HG03354 (cell line): ENCODE measurements around the gene GLS.
"Not testable (repeated sequence)": the region's sequence is repeated elsewhere in the genome, so short reads cannot be mapped to it uniquely, and the experiment has no call there.

Source experiments
- ATAC-seq: cut with Tn5 transposase; IDR thresholded peaks from one replicate; pipeline ENCODE4 v1.9.1; 2021; ENCODE audit warnings: mild to moderate bottlenecking; ENCODE audit not compliant: unreplicated experiment, poor library complexity, severe bottlenecking

GLS gene

DNA sequence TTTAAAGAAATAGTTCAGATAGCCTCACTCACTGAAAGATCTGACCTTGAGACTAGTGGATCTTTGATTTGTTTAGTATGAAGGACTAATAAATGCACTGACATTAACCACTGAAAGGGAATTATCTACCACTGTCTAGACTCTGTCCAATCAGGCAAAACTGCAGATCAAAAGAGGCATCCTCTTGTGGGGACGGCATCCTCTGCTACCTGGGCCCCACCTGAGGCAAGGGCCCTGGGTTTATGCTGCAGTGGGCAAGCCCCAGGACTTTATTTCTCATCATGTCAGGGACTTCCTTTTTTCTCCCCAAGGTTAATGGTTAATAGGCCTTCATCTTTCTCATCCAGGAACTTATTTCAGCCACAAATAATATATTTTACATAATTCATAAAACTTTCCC, 101.1 kb downstream of the GLS start:
- ATAC-seq, result no peak

DNA sequence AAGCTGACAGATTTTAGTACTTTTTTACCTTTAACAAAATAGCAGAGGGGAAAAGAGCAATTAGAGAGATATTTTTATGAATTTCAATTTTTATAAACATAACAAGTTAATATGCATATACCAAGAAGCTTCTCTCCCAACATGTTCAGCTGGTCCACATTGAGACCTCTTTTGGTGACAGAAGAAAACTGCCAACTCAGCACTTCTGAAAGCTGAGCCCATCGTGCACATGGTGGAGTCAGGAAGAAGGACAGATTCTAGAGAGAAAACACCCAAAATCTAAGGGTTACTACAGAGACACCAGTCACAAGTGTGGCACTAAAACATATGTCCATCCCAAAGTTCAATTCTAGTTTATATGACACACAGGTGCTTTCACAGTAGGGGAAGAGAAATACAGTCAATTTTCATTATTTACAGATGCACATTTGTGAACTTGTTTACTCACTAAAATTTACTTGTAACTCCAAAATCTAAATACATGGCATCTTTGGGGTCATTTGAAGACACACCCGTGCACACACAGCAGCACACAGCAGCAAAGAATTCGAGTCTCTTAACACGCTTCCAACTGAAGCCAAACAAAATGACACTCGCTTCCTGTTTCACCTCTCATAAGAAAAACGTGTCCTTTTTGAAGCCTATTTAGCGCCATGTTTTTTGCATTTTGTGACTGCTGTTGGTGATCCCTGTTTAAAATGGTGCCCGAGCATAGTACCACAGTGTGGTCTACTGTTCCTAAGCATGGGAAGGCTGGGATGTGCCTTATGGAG, 101.8 kb downstream of the GLS start:
- ATAC-seq, result no peak

DNA sequence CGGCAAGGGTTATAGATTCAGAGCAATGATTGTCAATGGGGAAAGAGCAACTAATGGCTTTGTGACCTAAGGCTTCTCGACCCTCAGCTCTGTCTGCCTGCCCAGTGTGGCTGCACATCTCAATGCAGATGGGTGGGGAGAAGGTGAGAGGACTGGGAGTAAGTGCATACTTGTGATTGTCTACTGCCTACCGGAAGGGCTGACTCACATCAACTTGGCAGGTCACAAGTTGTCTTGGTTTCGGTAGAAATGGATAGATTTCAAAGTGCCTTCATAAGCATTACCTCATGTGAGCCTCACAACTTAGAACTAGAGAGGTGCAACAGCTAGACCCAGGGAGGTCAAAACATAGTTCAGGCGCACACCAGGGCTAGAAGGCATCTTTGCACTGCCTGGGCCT, 104.0 kb downstream of the GLS start:
- ATAC-seq, result no peak

DNA sequence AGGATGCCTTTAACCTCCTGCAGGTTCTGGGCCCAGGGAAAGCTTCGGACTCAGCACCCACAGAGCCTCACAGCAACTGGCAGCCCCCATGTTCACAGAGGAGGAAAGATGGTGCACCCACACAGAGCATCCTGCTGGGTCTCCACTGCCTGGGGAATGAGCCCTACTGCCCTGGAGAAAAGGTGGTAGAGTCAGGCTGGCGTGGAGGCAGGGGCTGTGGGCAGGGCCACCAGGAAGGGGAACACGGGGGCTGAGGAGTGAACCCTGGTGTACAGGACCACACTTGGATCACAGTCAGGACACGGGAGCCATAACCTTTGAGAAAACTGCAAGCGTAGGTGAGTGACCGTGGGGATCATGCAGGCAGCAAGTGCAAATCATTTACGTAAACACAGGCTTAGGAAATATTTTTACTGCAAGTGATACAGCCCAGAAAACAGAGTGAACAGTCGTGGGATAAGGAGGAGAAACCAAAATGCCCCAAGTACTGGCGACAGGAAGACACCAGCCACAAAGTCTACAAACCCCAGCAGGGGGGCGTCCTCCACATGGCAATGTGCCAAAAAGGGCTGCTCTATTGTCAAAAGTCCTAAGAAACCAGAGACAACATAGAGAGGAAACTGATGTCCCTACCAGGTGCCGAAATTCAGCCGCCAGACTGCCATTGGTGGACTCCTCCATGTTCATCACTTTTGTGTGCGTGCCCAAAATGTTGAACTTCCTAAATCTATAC, 105.8 kb downstream of the GLS start:
- ATAC-seq, result no peak

DNA sequence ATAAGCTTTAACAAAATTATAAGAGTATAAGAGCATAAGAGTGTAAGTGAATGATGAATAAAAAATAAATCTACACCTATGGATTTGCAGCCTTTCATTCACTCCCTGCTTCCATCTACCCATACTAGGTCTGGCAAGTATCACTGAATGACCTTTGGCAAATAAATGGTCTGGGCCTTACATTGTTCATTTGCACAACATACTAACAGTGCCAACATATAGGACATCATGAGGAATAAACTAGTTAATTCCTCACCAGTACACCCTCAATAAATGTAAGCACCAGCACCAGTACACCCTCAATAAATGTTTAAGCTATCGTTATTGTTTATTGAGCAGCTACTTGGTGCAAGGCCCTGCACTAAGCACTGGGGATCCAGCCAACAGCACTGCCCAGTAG, 106.5 kb downstream of the GLS start:
- no peak for ATAC-seq

DNA sequence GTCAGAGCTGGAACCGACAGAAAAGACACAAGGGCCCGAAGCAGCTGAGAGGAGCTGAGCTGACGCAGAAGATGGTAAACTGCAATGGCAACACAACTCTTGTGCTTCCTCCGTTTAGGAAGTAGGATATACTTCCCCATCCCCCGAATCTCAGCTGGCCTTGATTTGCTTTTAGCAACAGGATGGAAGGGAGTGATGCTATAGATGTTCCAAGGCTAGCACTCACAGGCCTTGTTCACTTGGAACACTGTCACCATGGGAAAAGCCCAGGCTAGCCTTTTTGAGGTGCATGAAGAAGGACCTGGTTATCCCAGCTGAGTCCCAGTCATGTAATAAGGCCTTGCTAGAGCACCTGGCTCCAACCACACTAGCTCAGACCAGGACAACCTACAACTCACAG, 107.3 kb downstream of the GLS start:
- no peak for ATAC-seq

DNA sequence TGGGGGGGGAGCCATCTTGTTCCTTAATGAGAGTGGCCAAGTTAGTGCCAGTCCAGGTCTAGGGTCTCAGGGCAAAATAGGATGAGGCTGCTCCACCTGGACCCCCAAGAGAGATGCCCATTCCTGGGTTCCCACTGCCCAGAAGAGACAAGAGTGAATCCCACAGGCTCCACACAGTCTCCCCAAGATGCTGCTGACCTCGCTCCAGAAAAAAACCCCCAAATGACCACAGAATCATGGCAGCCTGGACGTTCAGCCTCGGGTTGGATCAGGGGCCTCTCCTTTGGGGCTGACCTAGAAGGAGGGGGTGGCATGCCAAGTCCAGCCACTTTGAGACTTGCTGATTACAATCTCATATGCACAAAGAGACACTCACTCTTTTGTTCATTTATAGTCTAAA, 108.3 kb downstream of the GLS start:
- ATAC-seq, result no peak

DNA sequence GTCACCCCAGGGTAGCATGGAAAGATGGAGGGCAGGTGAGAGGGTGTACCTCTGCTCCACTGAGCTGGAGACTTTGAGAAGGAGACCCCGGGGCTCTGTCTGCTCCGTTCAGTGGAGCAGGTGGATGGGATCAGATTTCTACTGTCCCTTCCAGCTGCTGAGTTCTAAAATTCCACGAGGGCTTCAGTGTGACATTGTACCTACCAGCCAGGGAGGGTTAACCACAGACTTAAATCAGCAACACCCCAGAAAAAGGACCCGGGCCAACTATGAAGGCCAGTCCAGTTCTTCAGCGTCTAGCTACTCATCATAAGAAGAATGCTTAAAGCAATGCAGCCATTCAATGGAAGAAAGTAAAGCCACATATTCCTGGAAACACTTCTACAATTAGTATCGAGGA, 109.5 kb downstream of the GLS start:
- ATAC-seq, result no peak

DNA sequence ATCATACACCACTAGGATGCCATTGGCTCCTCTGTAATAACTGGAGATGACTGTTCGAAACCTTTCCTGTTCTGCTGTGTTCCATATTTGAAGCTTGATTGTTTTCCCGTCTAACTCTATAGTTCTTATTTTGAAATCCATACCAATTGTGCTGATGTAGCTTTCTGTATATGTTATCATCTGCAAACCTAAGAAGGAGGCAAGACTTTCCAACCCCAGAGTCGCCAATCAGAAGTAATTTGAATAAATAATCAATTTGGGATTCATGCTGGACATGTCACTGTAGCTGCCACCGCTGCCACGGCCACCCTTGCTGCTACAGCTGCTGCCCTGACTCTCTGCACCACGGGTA, 112.6 kb downstream of the GLS start:
- no peak for ATAC-seq

DNA sequence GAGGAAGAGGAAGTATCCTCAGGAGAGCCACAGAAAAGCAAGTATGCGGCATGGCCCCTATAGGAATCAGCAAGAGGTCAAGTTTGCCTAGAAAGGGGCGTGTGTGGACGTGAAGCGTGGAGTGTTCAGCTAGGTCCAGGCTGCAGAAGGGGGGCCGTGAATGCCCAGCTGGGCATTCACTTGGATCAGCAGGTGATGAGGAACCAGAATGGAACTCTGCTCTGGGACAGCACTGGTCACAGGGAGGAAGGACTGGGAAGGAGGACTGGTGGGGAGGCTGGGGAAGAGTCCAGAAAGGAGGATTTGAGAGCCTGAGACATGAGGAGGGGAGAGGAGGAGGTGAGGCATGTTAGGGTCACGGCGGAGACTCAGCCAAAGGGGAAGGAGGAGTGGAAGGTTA, 113.5 kb downstream of the GLS start:
- no peak for ATAC-seq

DNA sequence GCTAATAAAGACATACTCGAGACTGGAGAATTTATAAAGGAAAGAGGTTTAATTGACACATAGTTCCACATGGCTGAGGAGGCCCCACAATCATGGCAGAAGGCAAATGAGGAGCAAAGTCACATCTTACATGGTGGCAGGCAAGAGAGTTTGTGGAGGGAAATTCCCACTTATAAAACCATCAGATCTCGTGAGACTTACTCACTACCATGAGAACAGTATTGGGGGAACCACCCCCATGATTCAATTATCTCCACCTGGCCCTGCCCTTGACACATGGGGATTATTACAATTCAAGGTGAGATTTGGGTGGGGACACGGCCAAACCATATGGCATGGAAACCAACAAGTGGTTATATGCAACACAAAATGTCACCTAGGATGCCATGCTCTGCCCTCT, 114.7 kb downstream of the GLS start:
- ATAC-seq, result not testable (repeated sequence)

DNA sequence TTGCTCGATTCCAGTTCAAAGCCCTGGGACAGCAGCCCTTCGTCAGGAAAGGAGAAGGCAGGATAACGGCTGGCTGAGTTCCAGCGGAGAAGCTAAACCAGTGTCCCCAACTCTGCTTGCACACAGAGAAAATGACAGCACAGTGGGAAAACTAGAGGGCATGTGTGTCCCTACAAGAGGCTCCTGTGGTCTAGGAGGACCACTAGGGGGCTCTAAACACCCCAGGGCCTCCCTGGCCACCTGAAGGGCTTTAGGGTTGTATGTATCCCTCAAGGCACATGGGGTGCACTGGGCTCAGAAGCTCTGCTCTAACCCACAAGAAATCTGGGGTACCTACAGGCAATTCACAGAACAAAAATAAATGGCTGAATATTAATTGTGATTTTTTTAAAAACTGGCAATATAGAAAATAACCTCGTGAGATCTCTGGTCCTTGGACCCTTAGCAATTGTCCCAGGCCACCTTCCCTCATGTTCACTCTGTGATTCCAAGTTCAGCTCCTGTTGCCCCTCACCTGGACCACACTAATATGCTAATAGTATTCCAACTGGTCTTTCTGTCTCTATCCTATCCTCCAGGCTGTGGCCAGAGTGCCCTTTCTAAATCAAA, 115.8 kb downstream of the GLS start:
- peak; percentile 76 for ATAC-seq

DNA sequence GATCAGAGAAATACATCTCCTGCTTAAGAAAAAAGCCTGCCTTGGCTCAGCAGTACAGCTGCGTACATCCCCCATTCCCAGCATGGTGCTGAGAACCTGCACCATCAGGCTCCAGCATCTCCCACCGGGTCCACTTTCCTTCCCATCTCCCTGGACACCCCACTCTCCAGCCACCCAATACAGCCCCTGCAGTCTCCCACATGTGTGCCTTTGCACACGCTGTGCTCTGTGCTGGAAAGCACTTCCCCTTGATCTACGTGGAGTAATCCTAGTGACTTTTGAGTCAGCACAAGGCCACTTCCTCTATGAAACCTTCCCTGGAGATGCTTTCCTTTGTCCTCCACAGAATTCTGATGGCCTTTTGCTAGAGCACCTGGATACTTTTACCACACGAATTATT, 116.3 kb downstream of the GLS start:
- ATAC-seq, result no peak

DNA sequence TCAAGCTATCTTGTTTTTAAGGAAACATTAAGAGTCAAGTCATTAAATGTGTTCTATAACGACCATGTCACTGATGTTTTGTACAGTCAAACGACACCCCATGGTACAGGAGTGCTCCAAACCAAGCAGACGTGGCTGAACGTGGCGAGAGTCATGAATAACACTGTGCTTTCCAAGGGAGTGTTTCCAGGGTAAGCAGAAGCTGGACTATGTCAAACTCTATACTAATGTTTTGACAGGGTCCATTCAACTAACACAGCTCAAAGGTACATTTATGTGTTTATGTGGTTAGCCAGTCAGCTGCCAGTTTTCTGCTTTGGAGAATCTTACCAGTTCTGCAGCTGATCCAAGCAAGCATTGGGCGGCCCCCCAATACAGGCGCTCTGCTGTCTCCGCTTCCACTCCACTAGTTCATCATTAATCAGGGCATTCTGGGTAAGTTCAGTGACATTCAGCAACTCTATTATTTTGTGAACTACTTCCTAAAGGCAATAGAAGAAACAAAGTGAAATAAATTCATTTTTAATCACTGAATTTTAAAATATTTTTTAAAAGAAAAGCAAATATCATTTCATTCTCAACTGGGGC, 117.0 kb downstream of the GLS start:
- ATAC-seq, result no peak

DNA sequence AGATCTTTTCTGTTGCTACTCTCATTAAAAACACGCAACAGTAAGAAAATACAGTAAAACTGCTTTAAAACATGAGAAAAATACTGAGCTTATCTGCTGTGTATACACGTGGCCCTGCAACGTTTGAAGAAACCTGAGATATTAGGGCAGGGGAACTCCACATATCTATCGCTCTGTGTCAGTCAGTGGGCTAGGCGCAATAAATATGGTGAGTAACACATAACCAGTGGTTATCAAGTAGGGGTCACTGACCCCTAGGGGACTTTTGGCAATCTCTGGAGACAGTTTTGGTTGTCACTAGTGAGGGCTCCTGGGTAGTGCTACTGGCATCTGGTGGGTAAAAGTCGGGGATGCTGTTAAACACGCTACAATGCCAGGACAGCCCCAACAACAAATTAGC, 118.4 kb downstream of the GLS start:
- no peak for ATAC-seq

DNA sequence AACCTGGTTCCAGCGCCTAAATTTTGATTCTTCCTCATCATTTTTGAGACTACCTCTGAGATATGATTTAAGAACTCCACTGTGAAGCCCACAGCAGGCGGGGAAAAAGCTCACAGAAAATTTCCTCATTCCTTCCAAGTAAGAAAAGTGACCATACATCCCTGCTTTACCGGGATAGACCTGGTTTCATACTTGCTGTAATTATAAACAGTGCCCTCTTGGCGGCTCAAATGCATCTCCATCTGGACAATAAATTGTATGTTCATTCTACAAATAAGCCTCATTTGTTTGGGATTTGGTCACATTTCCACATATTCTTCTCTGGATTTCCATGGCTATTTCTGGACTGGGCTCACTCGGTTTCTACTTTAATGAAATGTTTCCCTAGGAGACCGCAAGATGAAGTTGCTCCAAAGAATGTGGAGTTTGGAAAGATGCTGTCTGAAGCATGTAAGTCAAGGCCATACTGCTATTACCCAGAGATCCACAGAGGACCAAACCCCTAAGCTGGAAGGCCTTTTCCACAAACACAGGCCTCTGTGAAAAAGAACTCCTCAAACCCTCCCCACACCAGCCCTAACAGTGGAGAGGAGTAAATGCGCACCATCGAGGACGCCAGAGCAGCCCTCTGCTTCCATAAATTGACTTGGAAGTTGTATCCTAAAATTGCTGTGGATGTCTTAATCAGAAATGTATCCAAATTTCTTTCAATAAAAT, 119.5 kb downstream of the GLS start:
- no peak for ATAC-seq

DNA sequence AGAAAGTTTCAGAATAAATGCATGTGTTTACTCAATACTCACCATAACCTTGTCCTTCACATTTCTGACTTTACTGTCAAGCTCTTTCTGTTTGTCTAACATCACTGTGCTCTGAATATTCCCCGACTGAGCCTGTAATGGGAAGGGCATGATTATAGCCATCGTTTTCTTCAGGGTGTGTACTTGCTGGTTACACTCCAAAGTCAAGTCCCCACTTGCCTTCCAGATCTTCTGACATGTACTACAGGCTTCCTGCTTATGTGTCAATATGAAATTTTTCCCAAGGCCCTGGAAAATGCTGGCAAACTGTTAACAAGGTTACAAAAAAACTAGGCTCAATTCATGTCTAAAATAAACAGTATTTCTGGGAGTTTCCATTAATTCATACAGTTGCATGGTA, 120.4 kb downstream of the GLS start:
- ATAC-seq, result no peak

DNA sequence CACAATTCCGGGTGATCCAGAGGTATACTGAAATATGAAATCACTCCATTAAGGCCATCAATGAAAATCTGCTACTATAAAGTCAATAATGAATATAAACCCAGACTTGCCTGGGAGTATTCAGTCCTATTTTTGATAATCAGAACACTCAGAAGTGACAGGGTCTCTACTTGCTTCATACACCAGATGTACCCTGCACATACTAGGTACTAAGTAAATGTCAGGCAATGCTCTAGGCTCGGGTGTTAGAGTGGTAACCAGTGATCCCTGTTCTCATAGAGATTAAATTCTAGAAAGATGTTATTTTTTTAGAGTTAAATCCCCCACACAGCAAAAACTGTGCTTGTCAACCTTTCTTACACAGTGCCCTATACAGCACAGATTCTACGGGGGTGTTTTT, 121.0 kb downstream of the GLS start:
- no peak for ATAC-seq

DNA sequence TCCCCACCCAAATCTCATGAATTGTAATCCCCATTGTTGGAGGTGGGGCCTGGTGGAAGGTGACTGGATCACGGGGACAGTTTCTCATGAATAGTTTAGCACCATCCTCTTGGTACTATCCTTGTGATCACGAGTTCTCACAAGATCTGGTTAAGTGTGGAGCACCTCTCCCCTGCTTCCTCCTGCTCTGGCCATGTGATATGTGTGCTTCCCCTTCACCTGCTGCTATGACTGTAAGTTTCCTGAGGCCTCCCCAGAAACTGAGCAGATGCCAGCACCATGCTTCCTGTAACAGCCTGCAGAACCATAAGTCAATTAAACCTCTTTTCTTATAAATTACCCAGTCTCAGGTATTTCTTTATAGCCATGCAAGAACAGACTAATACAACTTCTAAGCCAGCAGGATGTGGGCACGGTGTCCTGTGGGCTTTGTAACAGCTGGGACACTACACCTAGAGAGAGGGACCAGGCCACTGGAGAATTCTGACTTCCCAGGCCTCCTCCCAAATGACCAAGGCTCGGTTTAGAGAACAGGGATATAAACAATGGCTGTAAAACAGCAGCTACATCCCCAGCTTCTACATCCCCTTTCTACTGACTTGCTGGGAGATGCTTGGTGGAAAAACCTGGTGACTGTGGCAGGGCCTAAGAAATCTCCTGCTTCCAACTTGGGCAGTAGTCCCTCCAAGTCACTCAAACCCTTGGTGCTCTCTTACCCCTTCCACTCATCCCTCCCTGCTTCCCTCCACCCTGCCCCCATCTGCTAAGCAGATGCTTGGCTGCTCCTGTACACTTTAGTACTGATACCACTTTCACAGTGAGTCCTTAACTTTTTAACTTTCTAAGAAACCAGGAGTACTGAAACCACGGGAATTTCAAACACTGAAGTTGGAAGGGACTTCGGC, 123.0 kb downstream of the GLS start:
- no peak for ATAC-seq
